PC-9 (cell line): ENCODE results near the gene BAIAP2L1. TPM values are rescaled to one million over a fixed set of nuclear protein-coding genes. Genes with fewer than 3 reads are reported as not detected.

Experiments used
- BruUV-seq: library from RNA; stranded (reverse); fragments of 400-500 nt; replicated peaks from 2 replicates; lab custom pipeline; 2021; lab: Mats Ljungman, UMichigan
- CTCF ChIA-PET: fragments of 300-600 bp; sonication (Branson Sonifier 250); formaldehyde crosslinking; loops from one replicate; lab custom pipeline; 2022; ENCODE audit warnings: antibody characterized with exemption; lab: Charles Lee
- POLR2A ChIA-PET: fragments of 300-600 bp; sonication (Branson Sonifier 250); formaldehyde crosslinking; loops from one replicate; lab custom pipeline; 2022; ENCODE audit warnings: antibody characterized with exemption; ENCODE audit not compliant: unreplicated experiment; lab: Charles Lee
- DNase-seq, 2 experiments: peaks; one replicate each; pipeline versions ENCODE4 v3.0.0 to v3.0.0-alpha.2; 2015 to 2022; ENCODE audit warnings: mixed read lengths in 1 of 2
- H2AFZ ChIP-seq: fragments of 200-600 bp; sonication (generic); 2 replicates; pipeline ENCODE4 v1.8.1; 2017; ENCODE audit warnings: antibody characterized with exemption
- H3F3A ChIP-seq: fragments of 200-600 bp; sonication (generic); 2 replicates; pipeline ENCODE4 v1.8.1; 2017; ENCODE audit warnings: antibody characterized with exemption, mild to moderate bottlenecking, low read depth; ENCODE audit not compliant: insufficient read depth
- H3K27ac ChIP-seq: fragments of 200-600 bp; sonication (generic); 2 replicates; pipeline ENCODE4 v1.6.1; 2016; ENCODE audit warnings: mixed run types
- H3K27me3 ChIP-seq: fragments of 200-600 bp; sonication (generic); 2 replicates; pipeline ENCODE4 v1.6.1; 2016; ENCODE audit warnings: low read depth, mixed run types; ENCODE audit not compliant: insufficient read depth
- H3K36me3 ChIP-seq: fragments of 200-600 bp; sonication (generic); 2 replicates; pipeline ENCODE4 v1.6.1; 2016; ENCODE audit warnings: low read depth, mixed run types
- H3K4me1 ChIP-seq: fragments of 200-600 bp; sonication (generic); replicated peaks from 2 replicates; pipeline ENCODE4 v1.6.1; 2016; ENCODE audit warnings: mixed run types; ENCODE audit not compliant: insufficient read depth
- H3K4me2 ChIP-seq: fragments of 200-600 bp; sonication (generic); 2 replicates; pipeline ENCODE4 v1.6.1; 2017; ENCODE audit warnings: mixed run types
- H3K4me3 ChIP-seq: fragments of 200-600 bp; sonication (generic); 2 replicates; pipeline ENCODE4 v1.6.1; 2016; ENCODE audit warnings: mixed run types
- H3K79me2 ChIP-seq: fragments of 200-600 bp; sonication (generic); 2 replicates; pipeline ENCODE4 v1.6.1; 2017; ENCODE audit warnings: low read depth, mixed run types
- H3K9me2 ChIP-seq: fragments of 200-600 bp; sonication (generic); 2 replicates; pipeline ENCODE4 v1.8.1; 2017; ENCODE audit warnings: mild to moderate bottlenecking; ENCODE audit not compliant: insufficient read depth
- H3K9me3 ChIP-seq: fragments of 200-600 bp; sonication (generic); 2 replicates; pipeline ENCODE4 v1.8.1; 2016; ENCODE audit warnings: low read depth; ENCODE audit not compliant: insufficient read depth
- H4K20me1 ChIP-seq: fragments of 200-600 bp; sonication (generic); 2 replicates; pipeline ENCODE4 v1.8.1; 2017; ENCODE audit not compliant: insufficient read depth
- CTCF ChIP-seq: fragments of 200-600 bp; sonication (generic); conservative IDR thresholded peaks from 2 replicates; pipeline ENCODE4 v1.6.1; 2017; ENCODE audit warnings: mixed run types, antibody characterized with exemption, mild to moderate bottlenecking, moderate library complexity
- EZH2 ChIP-seq: fragments of 200-600 bp; sonication (generic); IDR thresholded peaks from 2 replicates; pipeline ENCODE4 v1.8.0; 2017; ENCODE audit warnings: antibody characterized with exemption, low read depth
- intact Hi-C: fragments of 100-400 bp; cut with micrococcal nuclease; formaldehyde crosslinking; loops from one replicate; pipeline ENCODE4 v1.10.0; 2022; ENCODE audit not compliant: unreplicated experiment
- total RNA-seq: library from RNA; stranded (reverse); gene quantifications from 2 replicates; pipeline ENCODE4 v1.2.3, GENCODE V29; 2021

The BAIAP2L1 gene
- total RNA-seq, 1 experiment from 2014 or later = 89.4 TPM

- Histone ChIP-seq H3K27ac (no peak overlapping the region), H3K27me3 (no peaks in the 10 kb centered on the region), H3K79me2 (peaks cover 89% of the 10 kb centered on the region), H3K9me3 (no peaks in the 10 kb centered on the region), H2AFZ (no peak overlapping the region), H4K20me1 (peaks cover 52% of the 10 kb centered on the region), H3K9me2 (no peaks in the 10 kb centered on the region), H3K4me3 (no peak overlapping the region), H3K36me3 (0 out of 2 replicates have a peak, but pooled peaks cover 6% of the 10 kb centered on the region), H3F3A (peaks cover 40% of the 10 kb centered on the region; the same call in 1 of the 2 replicates), H3K4me1 (peaks cover 32% of the 10 kb centered on the region), H3K4me2 (no peak overlapping the region)
- DNase-seq = no peak
- no peak for TF ChIP-seq CTCF
- no peak for TF ChIP-seq EZH2
- POLR2A ChIA-PET = no interaction called here
- intact Hi-C loops = no loop called here
- BruUV-seq = no TSS peak
- CTCF ChIA-PET = interaction anchor here (1.0 kb wide), 1 partner anchor 25 kb away, joined by 4 read pairs; no protein-coding TSS in a partner anchor
Observed at GRCh38 chr7:98395951-98396350, 4.9 kb downstream of the BAIAP2L1 start.

GRCh38 chr7:98395481-98395880 is 5.4 kb downstream of the BAIAP2L1 start:
- Histone ChIP-seq H2AFZ (no peak overlapping the region), H3K36me3 (0 out of 2 replicates have a peak, but pooled peaks cover 6% of the 10 kb centered on the region), H3K4me1 (peaks cover 32% of the 10 kb centered on the region), H3K27ac (peak overlapping the region; percentile 44; the same call in 1 of the 2 replicates), H3K4me2 (no peak overlapping the region), H3K9me2 (no peaks in the 10 kb centered on the region), H3F3A (peaks cover 37% of the 10 kb centered on the region; the same call in 1 of the 2 replicates), H4K20me1 (peaks cover 57% of the 10 kb centered on the region), H3K4me3 (no peak overlapping the region), H3K79me2 (peaks cover 94% of the 10 kb centered on the region), H3K27me3 (no peaks in the 10 kb centered on the region), H3K9me3 (no peaks in the 10 kb centered on the region)
- intact Hi-C loops = no loop called here
- ChIA-PET CTCF (interaction anchor here (1.0 kb wide), 1 partner anchor 25 kb away, joined by 4 read pairs; no protein-coding TSS in a partner anchor), POLR2A (interaction anchor here (0.6 to 0.7 kb wide), 2 partner anchors 35 to 70 kb away, joined by 3 to 6 read pairs; no protein-coding TSS in a partner anchor)
- TF ChIP-seq CTCF = no peak
- TF ChIP-seq EZH2 = no peak
- no peak for DNase-seq
- no TSS peak for BruUV-seq

GRCh38 chr7:98394377-98394836 is 6.5 kb downstream of the BAIAP2L1 start:
- intact Hi-C loops = no loop called here

More at GRCh38 chr7:98394377-98394836, 6.5 kb downstream of the BAIAP2L1 start:
- Histone ChIP-seq H3K4me1 (peaks cover 32% of the 10 kb centered on the region), H3K9me2 (no peaks in the 10 kb centered on the region), H4K20me1 (peaks cover 65% of the 10 kb centered on the region), H2AFZ (no peak overlapping the region), H3K36me3 (0 out of 2 replicates have a peak, but pooled peaks cover 6% of the 10 kb centered on the region), H3K4me2 (peak overlapping the region; percentile 1; the same call in 1 of the 2 replicates), H3K27me3 (no peaks in the 10 kb centered on the region), H3K79me2 (peaks cover 96% of the 10 kb centered on the region), H3K4me3 (no peak overlapping the region), H3K27ac (peak overlapping the region; percentile 44), H3F3A (peaks cover 30% of the 10 kb centered on the region; the same call in 1 of the 2 replicates), H3K9me3 (no peaks in the 10 kb centered on the region)
- POLR2A ChIA-PET = no interaction called here
- TF ChIP-seq EZH2 = no peak
- no peak for TF ChIP-seq CTCF
- DNase-seq = no peak
- CTCF ChIA-PET = no interaction called here
- no TSS peak for BruUV-seq
